ENCODE results near the gene SLC6A8. TPM values are rescaled to one million over a fixed set of nuclear protein-coding genes. Genes with fewer than 3 reads are reported as not detected.
A peak's percentile ranks its signal among the peaks of the same experiment; 100 is the strongest.
"Not testable (repeated sequence)": the region's sequence is repeated elsewhere in the genome, so short reads cannot be mapped to it uniquely, and the experiment has no call there.

The SLC6A8 gene
- total RNA-seq, 2 experiments from 2014 or later = 0.39 to 0.58 TPM

GRCh38 chrX:153699210-153699783 is 11.6 kb downstream of the SLC6A8 start:
- CTCF ChIA-PET; H3K9me3 Mint-ChIP-seq (ENCODE audit: low read depth); intact Hi-C loops (cut with DNase I, micrococcal nuclease); POLR2A ChIA-PET; ATAC-seq; H3K4me3 Mint-ChIP-seq; DNase-seq; H3K27me3 Mint-ChIP-seq; H3K27ac Mint-ChIP-seq; H3K4me1 Mint-ChIP-seq: not testable (repeated sequence)
- peaks cover 11% of the 10 kb centered on the region for H3K36me3 Mint-ChIP-seq (ENCODE audit: low read depth)

- DNase-seq; H3K27me3 Mint-ChIP-seq; H3K9me3 Mint-ChIP-seq (ENCODE audit: low read depth); H3K27ac Mint-ChIP-seq; H3K4me3 Mint-ChIP-seq; POLR2A ChIA-PET; H3K4me1 Mint-ChIP-seq; intact Hi-C loops (cut with DNase I, micrococcal nuclease); ATAC-seq; CTCF ChIA-PET: not testable (repeated sequence)
- peaks cover 14% of the 10 kb centered on the region for H3K36me3 Mint-ChIP-seq (ENCODE audit: low read depth)
These were observed 12.2 kb downstream of the SLC6A8 start for GRCh38 chrX:153699784-153700371.

- ChIA-PET POLR2A (no interaction called here), CTCF (no interaction called here)
- no peaks in the 10 kb centered on the region for H3K4me1 Mint-ChIP-seq
- no peaks in the 10 kb centered on the region for H3K27me3 Mint-ChIP-seq
- no peak for DNase-seq
- intact Hi-C loops (cut with DNase I, micrococcal nuclease) = no loop called here
- H3K27ac Mint-ChIP-seq = peak overlapping the region; percentile 6
- no peak overlapping the region for H3K4me3 Mint-ChIP-seq
- no peaks in the 10 kb centered on the region for H3K9me3 Mint-ChIP-seq (ENCODE audit: low read depth)
- H3K36me3 Mint-ChIP-seq (ENCODE audit: low read depth) = peaks cover 14% of the 10 kb centered on the region
- ATAC-seq = no peak
These were observed 12.7 kb downstream of the SLC6A8 start for GRCh38 chrX:153700376-153700945.

GRCh38 chrX:153700967-153701366 is 13.2 kb downstream of the SLC6A8 start:
- POLR2A ChIA-PET = no interaction called here
- no peak for ATAC-seq
- Mint-ChIP-seq H3K27ac (no peak overlapping the region), H3K4me1 (no peaks in the 10 kb centered on the region), H3K4me3 (no peak overlapping the region), H3K27me3 (no peaks in the 10 kb centered on the region), H3K9me3 (ENCODE audit: low read depth) (no peaks in the 10 kb centered on the region), H3K36me3 (ENCODE audit: low read depth) (peaks cover 14% of the 10 kb centered on the region)
- CTCF ChIA-PET = no interaction called here
- intact Hi-C loops (cut with DNase I, micrococcal nuclease) = no loop called here
- no peak for DNase-seq

- no peak overlapping the region for H3K27ac Mint-ChIP-seq
- H3K4me3 Mint-ChIP-seq = no peak overlapping the region
- ChIA-PET POLR2A (no interaction called here), CTCF (no interaction called here)
- DNase-seq = no peak
- no peaks in the 10 kb centered on the region for H3K9me3 Mint-ChIP-seq (ENCODE audit: low read depth)
- intact Hi-C loops (cut with DNase I, micrococcal nuclease) = no loop called here
- no peak for ATAC-seq
- H3K27me3 Mint-ChIP-seq = no peaks in the 10 kb centered on the region
- peaks cover 14% of the 10 kb centered on the region for H3K36me3 Mint-ChIP-seq (ENCODE audit: low read depth)
- H3K4me1 Mint-ChIP-seq = no peaks in the 10 kb centered on the region
These were observed 14.0 kb downstream of the SLC6A8 start for GRCh38 chrX:153701706-153702105.

- ChIA-PET CTCF (no interaction called here), POLR2A (no interaction called here)
- intact Hi-C loops (cut with DNase I, micrococcal nuclease) = no loop called here
- Mint-ChIP-seq H3K27me3 (no peaks in the 10 kb centered on the region), H3K9me3 (ENCODE audit: low read depth) (no peaks in the 10 kb centered on the region), H3K36me3 (ENCODE audit: low read depth) (peaks cover 9% of the 10 kb centered on the region), H3K4me3 (no peak overlapping the region), H3K4me1 (no peaks in the 10 kb centered on the region), H3K27ac (no peak overlapping the region)
- DNase-seq = no peak
- ATAC-seq = no peak
These were observed 14.8 kb downstream of the SLC6A8 start for GRCh38 chrX:153702336-153703035.

- intact Hi-C loops (cut with DNase I, micrococcal nuclease) = no loop called here
- Mint-ChIP-seq H3K9me3 (ENCODE audit: low read depth) (no peaks in the 10 kb centered on the region), H3K27ac (no peak overlapping the region), H3K4me1 (no peaks in the 10 kb centered on the region), H3K4me3 (no peak overlapping the region), H3K27me3 (no peaks in the 10 kb centered on the region), H3K36me3 (ENCODE audit: low read depth) (peaks cover 8% of the 10 kb centered on the region)
- CTCF ChIA-PET = no interaction called here
- ATAC-seq (no peak), DNase-seq (no peak)
- POLR2A ChIA-PET = no interaction called here
These were observed 15.3 kb downstream of the SLC6A8 start for GRCh38 chrX:153703036-153703370.

- ATAC-seq = no peak
- no peaks in the 10 kb centered on the region for H3K4me1 Mint-ChIP-seq
- H3K27me3 Mint-ChIP-seq = no peaks in the 10 kb centered on the region
- H3K9me3 Mint-ChIP-seq (ENCODE audit: low read depth) = no peaks in the 10 kb centered on the region
- no peak for DNase-seq
- no peak overlapping the region for H3K4me3 Mint-ChIP-seq
- H3K27ac Mint-ChIP-seq = no peak overlapping the region
- ChIA-PET CTCF (interaction anchor here (0.6 kb wide), 1 partner anchor 36 kb away, joined by 3 read pairs; no protein-coding TSS in a partner anchor), POLR2A (no interaction called here)
- H3K36me3 Mint-ChIP-seq (ENCODE audit: low read depth) = peaks cover 8% of the 10 kb centered on the region
- intact Hi-C loops (cut with DNase I, micrococcal nuclease) = no loop called here
These were observed 16.3 kb downstream of the SLC6A8 start for GRCh38 chrX:153704021-153704526.

GRCh38 chrX:153704631-153705402 is 17.1 kb downstream of the SLC6A8 start:
- ATAC-seq; intact Hi-C loops (cut with DNase I, micrococcal nuclease): not testable (repeated sequence)

GRCh38 chrX:153705403-153706060 is 17.8 kb downstream of the SLC6A8 start:
- H3K36me3 Mint-ChIP-seq (ENCODE audit: low read depth) = peaks cover 11% of the 10 kb centered on the region
- H3K4me3 Mint-ChIP-seq; H3K27ac Mint-ChIP-seq; intact Hi-C loops (cut with DNase I, micrococcal nuclease); CTCF ChIA-PET; H3K4me1 Mint-ChIP-seq; DNase-seq; H3K9me3 Mint-ChIP-seq (ENCODE audit: low read depth); H3K27me3 Mint-ChIP-seq; ATAC-seq: not testable (repeated sequence)
- POLR2A ChIA-PET = interaction anchor here (1.1 kb wide), 1 partner anchor 61 kb away, joined by 3 read pairs; no protein-coding TSS in a partner anchor

More at GRCh38 chrX:153704631-153705402, 17.1 kb downstream of the SLC6A8 start:
- not testable (repeated sequence) for DNase-seq; H3K4me3 Mint-ChIP-seq; H3K27me3 Mint-ChIP-seq; H3K27ac Mint-ChIP-seq; H3K4me1 Mint-ChIP-seq; H3K36me3 Mint-ChIP-seq (ENCODE audit: low read depth); H3K9me3 Mint-ChIP-seq (ENCODE audit: low read depth)
- CTCF ChIA-PET = interaction anchor here (0.6 kb wide), 1 partner anchor 37 kb away, joined by 3 read pairs; no protein-coding TSS in a partner anchor
- POLR2A ChIA-PET = interaction anchor here (1.1 kb wide), 1 partner anchor 60 kb away, joined by 3 read pairs; no protein-coding TSS in a partner anchor

- intact Hi-C loops (cut with DNase I, micrococcal nuclease) = no loop called here
- DNase-seq (no peak), ATAC-seq (no peak)
- CTCF ChIA-PET = no interaction called here
- POLR2A ChIA-PET = no interaction called here
- Mint-ChIP-seq H3K9me3 (ENCODE audit: low read depth) (no peaks in the 10 kb centered on the region), H3K27me3 (no peaks in the 10 kb centered on the region), H3K27ac (no peak overlapping the region), H3K36me3 (ENCODE audit: low read depth) (peaks cover 15% of the 10 kb centered on the region), H3K4me3 (no peak overlapping the region), H3K4me1 (no peaks in the 10 kb centered on the region)
These were observed 19.1 kb downstream of the SLC6A8 start for GRCh38 chrX:153706799-153707198.
